ENCODE measurements around the gene MRO. TPM values are rescaled to one million over a fixed set of nuclear protein-coding genes. Genes with fewer than 3 reads are reported as not detected.

The MRO gene
- total and polyA plus RNA-seq, 10 of the 15 experiments (the other 5 are each of a cell fraction or from before 2014, with no cell fraction given): 0.11 to 0.18 TPM; not detected in 8

DNA sequence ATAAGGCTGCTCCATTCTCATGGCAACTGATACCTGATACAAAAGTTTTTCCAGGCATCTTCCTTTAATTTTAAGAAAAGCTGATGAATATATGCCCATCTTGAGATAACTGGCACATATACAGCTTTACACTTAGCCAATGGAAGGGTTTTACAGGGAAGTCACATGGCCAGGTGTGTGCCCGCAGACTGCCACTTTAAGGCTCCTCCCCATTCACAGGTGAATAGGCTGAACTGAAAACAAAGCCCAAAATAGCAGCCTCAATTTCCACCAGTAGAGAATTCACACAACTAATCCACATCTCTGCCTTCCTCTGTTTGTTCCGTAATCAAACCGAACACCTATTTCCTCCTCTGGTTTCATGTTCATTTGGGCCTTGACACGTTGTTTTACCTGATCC lies 49.3 kb upstream of the MRO start (continued):
- TF ChIP-seq SMAD1 (IDR thresholded peaks at IDR 0.05; ENCODE audit: low read depth, partially characterized antibody) (no peak), IKZF2 (IDR thresholded peaks at IDR 0.05) (no peak), KLF5 (IDR thresholded peaks at IDR 0.05; ENCODE audit: partially characterized antibody) (no peak), KDM1A (IDR thresholded peaks at IDR 0.05; ENCODE audit: borderline replicate concordance) (no peak), TARDBP (IDR thresholded peaks at IDR 0.05; ENCODE audit: borderline replicate concordance) (no peak), ZNF622 (IDR thresholded peaks at IDR 0.05) (no peak), CREB1 (IDR thresholded peaks at IDR 0.05; ENCODE audit: low read depth) (no peak), HDGF (IDR thresholded peaks at IDR 0.05) (no peak)

DNA sequence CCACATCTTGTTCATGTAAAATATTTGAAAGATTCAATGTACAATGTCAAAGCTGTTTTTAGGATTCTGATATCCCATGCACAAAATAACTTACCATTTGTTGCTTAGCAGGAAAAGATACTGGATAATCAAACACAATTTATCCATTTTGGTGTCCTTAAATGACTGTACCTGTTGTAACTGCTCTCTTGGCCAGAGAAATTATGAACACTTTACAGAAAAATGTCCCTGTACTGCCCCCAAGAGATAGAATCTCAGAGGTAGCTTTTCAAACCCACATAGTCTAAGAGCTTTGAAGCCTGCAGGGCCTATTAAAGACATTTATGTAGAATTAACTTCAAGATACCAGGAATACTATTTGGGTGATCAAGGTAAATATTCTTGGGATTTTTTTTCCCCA lies 46.9 kb upstream of the MRO start:
- POLR2A ChIA-PET: no interaction called here
- DNase-seq (ENCODE audit: low read depth, low spot score) (no peak), FAIRE-seq (no peak), ATAC-seq (peak; percentile 73)
- Histone ChIP-seq H3K79me2 (ENCODE audit: control insufficient read depth, insufficient read depth, low read length) (no peaks in the 10 kb centered on the region), H3K4me2 (ENCODE audit: control insufficient read depth, insufficient read depth) (no peak overlapping the region), H3K27ac (ENCODE audit: control insufficient read depth, insufficient read depth) (no peak overlapping the region), H3K4me3 (no peak overlapping the region), H3K36me3 (ENCODE audit: control insufficient read depth in 2 of 2, insufficient read depth in 2 of 2, low read length in 1 of 2) (no peaks in the 10 kb centered on the region), H4K20me1 (ENCODE audit: control insufficient read depth, insufficient read depth) (no peaks in the 10 kb centered on the region), H2AFZ (ENCODE audit: control insufficient read depth, low read depth, low read length) (no peak overlapping the region), H3K9ac (ENCODE audit: control insufficient read depth, insufficient read depth, low read length) (no peak overlapping the region), H3K27me3 (replicated peaks in 1 of 2; ENCODE audit: control insufficient read depth in 2 of 2, insufficient read depth in 2 of 2, low read length in 1 of 2) (no peaks in the 10 kb centered on the region), H3K9me3 (replicated peaks; ENCODE audit: control insufficient read depth, insufficient read depth, low read length) (no peaks in the 10 kb centered on the region), H3K4me1 (ENCODE audit: control insufficient read depth, insufficient read depth, low read length) (peaks cover 12% of the 10 kb centered on the region)
- intact Hi-C loops (cut with micrococcal nuclease; ENCODE audit: unreplicated experiment): loop anchor here (2.0 kb wide), 1 partner anchor 46 kb away; the partner anchor contains the start of gene MRO
- CTCF ChIA-PET: interaction anchor here (0.6 to 2.5 kb wide), 8 partner anchors 33 to 194 kb away, joined by 3 to 46 read pairs (median 4); partner anchors contain the start of gene MRO
- SMC1A ChIA-PET (ENCODE audit: uncharacterized antibody, unreplicated experiment): interaction anchor here (0.8 to 2.2 kb wide), 8 partner anchors 12 to 50 kb away, joined by 3 to 24 read pairs (median 4); partner anchors contain the start of genes ME2 and MRO
- in situ Hi-C loops (cut with MboI): no loop called here
- BruUV-seq (replicated peaks): no TSS peak
- RAD21 ChIA-PET (ENCODE audit: unreplicated experiment): interaction anchor here (0.5 to 2.2 kb wide), 8 partner anchors 12 to 185 kb away, joined by 3 to 20 read pairs (median 4); partner anchors contain the start of gene ME2
- no peak for TF ChIP-seq CEBPB (IDR thresholded peaks at IDR 0.05; ENCODE audit: borderline replicate concordance in 1 of 2, low read depth in 2 of 2, low read length in 2 of 2)
- peak; percentile 64; the same call in 1 of the 2 replicates for TF ChIP-seq SMC3 (IDR thresholded peaks at IDR 0.05; ENCODE audit: borderline replicate concordance, low read length)
- no peak for TF ChIP-seq EZH2 (IDR thresholded peaks at IDR 0.05; ENCODE audit: borderline replicate concordance, control insufficient read depth, low read depth, low read length)
- no peak for TF ChIP-seq MYC (IDR thresholded peaks at IDR 0.05; ENCODE audit: insufficient read depth, insufficient read length, insufficient replicate concordance, low read length, severe bottlenecking)
- TF ChIP-seq STAT3 (IDR thresholded peaks at IDR 0.05; ENCODE audit: low read depth, low read length): no peak
- TF ChIP-seq SREBF2 (IDR thresholded peaks at IDR 0.05; ENCODE audit: low read length): no peak
- TF ChIP-seq, protein P1, sequence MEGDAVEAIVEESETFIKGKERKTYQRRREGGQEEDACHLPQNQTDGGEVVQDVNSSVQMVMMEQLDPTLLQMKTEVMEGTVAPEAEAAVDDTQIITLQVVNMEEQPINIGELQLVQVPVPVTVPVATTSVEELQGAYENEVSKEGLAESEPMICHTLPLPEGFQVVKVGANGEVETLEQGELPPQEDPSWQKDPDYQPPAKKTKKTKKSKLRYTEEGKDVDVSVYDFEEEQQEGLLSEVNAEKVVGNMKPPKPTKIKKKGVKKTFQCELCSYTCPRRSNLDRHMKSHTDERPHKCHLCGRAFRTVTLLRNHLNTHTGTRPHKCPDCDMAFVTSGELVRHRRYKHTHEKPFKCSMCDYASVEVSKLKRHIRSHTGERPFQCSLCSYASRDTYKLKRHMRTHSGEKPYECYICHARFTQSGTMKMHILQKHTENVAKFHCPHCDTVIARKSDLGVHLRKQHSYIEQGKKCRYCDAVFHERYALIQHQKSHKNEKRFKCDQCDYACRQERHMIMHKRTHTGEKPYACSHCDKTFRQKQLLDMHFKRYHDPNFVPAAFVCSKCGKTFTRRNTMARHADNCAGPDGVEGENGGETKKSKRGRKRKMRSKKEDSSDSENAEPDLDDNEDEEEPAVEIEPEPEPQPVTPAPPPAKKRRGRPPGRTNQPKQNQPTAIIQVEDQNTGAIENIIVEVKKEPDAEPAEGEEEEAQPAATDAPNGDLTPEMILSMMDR (IDR thresholded peaks at IDR 0.05 in 2 of 3, conservative IDR thresholded peaks at IDR 0.05 in 1 of 3; ENCODE audit: control insufficient read depth in 2 of 3, extremely low read depth in 1 of 3, insufficient read depth in 1 of 3, low read depth in 3 of 3, low read length in 3 of 3): peak; percentile 19 to 42 (median 32); a peak in 5 of 6 replicates
- peak; percentile 78 for TF ChIP-seq RAD21 (IDR thresholded peaks at IDR 0.05; ENCODE audit: insufficient read depth, low read depth, low read length)
- TF ChIP-seq ZNF384 (IDR thresholded peaks at IDR 0.05; ENCODE audit: borderline replicate concordance, low read depth, low read length): no peak
- TF ChIP-seq, protein P2, sequence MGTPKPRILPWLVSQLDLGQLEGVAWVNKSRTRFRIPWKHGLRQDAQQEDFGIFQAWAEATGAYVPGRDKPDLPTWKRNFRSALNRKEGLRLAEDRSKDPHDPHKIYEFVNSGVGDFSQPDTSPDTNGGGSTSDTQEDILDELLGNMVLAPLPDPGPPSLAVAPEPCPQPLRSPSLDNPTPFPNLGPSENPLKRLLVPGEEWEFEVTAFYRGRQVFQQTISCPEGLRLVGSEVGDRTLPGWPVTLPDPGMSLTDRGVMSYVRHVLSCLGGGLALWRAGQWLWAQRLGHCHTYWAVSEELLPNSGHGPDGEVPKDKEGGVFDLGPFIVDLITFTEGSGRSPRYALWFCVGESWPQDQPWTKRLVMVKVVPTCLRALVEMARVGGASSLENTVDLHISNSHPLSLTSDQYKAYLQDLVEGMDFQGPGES (IDR thresholded peaks at IDR 0.05): no peak
- TF ChIP-seq, protein P3, sequence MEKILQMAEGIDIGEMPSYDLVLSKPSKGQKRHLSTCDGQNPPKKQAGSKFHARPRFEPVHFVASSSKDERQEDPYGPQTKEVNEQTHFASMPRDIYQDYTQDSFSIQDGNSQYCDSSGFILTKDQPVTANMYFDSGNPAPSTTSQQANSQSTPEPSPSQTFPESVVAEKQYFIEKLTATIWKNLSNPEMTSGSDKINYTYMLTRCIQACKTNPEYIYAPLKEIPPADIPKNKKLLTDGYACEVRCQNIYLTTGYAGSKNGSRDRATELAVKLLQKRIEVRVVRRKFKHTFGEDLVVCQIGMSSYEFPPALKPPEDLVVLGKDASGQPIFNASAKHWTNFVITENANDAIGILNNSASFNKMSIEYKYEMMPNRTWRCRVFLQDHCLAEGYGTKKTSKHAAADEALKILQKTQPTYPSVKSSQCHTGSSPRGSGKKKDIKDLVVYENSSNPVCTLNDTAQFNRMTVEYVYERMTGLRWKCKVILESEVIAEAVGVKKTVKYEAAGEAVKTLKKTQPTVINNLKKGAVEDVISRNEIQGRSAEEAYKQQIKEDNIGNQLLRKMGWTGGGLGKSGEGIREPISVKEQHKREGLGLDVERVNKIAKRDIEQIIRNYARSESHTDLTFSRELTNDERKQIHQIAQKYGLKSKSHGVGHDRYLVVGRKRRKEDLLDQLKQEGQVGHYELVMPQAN (conservative IDR thresholded peaks at IDR 0.05): no peak
